ENCODE measurements around the gene ENO2. TPM values are rescaled to one million over a fixed set of nuclear protein-coding genes. Genes with fewer than 3 reads are reported as not detected.

Gene ENO2
- total RNA-seq, 4 donors from 2014 or later, result 14.0 to 25.8 (median 15.9) TPM

GRCh38 chr12:6961695-6962284 is 47.4 kb downstream of the ENO2 start:
- Histone ChIP-seq H3K4me1 (peaks cover 0 to 67% (median 42%) of the 10 kb centered on the region in 4 donors), H3K36me3 (peaks cover 0 to 17% (median 11%) of the 10 kb centered on the region in 3 donors), H3K4me3 (peak overlapping the region in 2 of 4 donors; percentile 19 to 22), H3K9me3 (no peaks in the 10 kb centered on the region), H3K27ac (peak overlapping the region; percentile 73 to 96 (median 82)), H3K27me3 (no peaks in the 10 kb centered on the region)
- no peak for DNase-seq (ENCODE audit: low spot score in 2 of 2)
- 7 to 11% methylated on average over 16 of the region's 16 CpGs for WGBS, 2 donors
- no peak for TF ChIP-seq EP300 (IDR thresholded peaks at IDR 0.05)
- TF ChIP-seq CTCF (IDR thresholded peaks at IDR 0.05), result peak; percentile 17 to 47 (median 44)

GRCh38 chr12:6962285-6963015 is 48.1 kb downstream of the ENO2 start:
- Histone ChIP-seq H3K9me3 (no peaks in the 10 kb centered on the region), H3K4me3 (peak overlapping the region in 1 of 4 donors; percentile 22), H3K27me3 (no peaks in the 10 kb centered on the region), H3K4me1 (peaks cover 0 to 67% (median 38%) of the 10 kb centered on the region in 4 donors), H3K27ac (peak overlapping the region; percentile 73 to 96 (median 82)), H3K36me3 (peaks cover 0 to 24% (median 18%) of the 10 kb centered on the region in 3 donors)
- DNase-seq (ENCODE audit: low spot score in 2 of 2), result no peak
- WGBS, 2 donors, result 53 to 62% methylated on average over 17 to 24 of the region's 25 CpGs
- no peak for TF ChIP-seq POLR2A (IDR thresholded peaks at IDR 0.05)
- no peak for TF ChIP-seq EP300 (IDR thresholded peaks at IDR 0.05)
- no peak for TF ChIP-seq CTCF (IDR thresholded peaks at IDR 0.05)

- Histone ChIP-seq H3K27ac (peak overlapping the region in 3 of 4 donors; percentile 77 to 96 (median 86)), H3K36me3 (peaks cover 0 to 31% (median 25%) of the 10 kb centered on the region in 3 donors), H3K9me3 (no peaks in the 10 kb centered on the region), H3K4me1 (peaks cover 0 to 63% (median 35%) of the 10 kb centered on the region in 4 donors), H3K4me3 (no peak overlapping the region), H3K27me3 (no peaks in the 10 kb centered on the region)
- WGBS, 2 donors, result 73 to 77% methylated on average over 27 to 30 of the region's 32 CpGs
- TF ChIP-seq EP300 (IDR thresholded peaks at IDR 0.05) (no peak), POLR2A (IDR thresholded peaks at IDR 0.05) (no peak), CTCF (IDR thresholded peaks at IDR 0.05) (no peak)
- DNase-seq (ENCODE audit: low spot score in 2 of 2), result no peak
Observed at GRCh38 chr12:6963016-6963731, 48.8 kb downstream of the ENO2 start.

- no peak overlapping the region for H3K4me3 ChIP-seq
- H3K9me3 ChIP-seq, result no peaks in the 10 kb centered on the region
- H3K36me3 ChIP-seq, result peaks cover 0 to 38% (median 28%) of the 10 kb centered on the region in 3 donors
- TF ChIP-seq CTCF (IDR thresholded peaks at IDR 0.05) (no peak), POLR2A (IDR thresholded peaks at IDR 0.05) (no peak), EP300 (IDR thresholded peaks at IDR 0.05) (no peak)
- H3K27ac ChIP-seq, result peak overlapping the region in 3 of 4 donors; percentile 77 to 96 (median 86)
- H3K27me3 ChIP-seq, result no peaks in the 10 kb centered on the region
- DNase-seq (ENCODE audit: low spot score in 2 of 2), result no peak
- peaks cover 0 to 67% (median 39%) of the 10 kb centered on the region in 4 donors for H3K4me1 ChIP-seq
- 62 to 78% methylated on average over 15 to 17 of the region's 17 CpGs for WGBS, 2 donors
Observed at GRCh38 chr12:6963791-6964413, 49.5 kb downstream of the ENO2 start.
